Activated naive CD8-positive, alpha-beta T cell (primary cell): ENCODE data around the gene SNUPN.

ENCODE experiments used
- H3K27ac Mint-ChIP-seq: one replicate; pipeline ENCODE4 v1.8.0; 2021; ENCODE audit warnings: mixed read lengths
- H3K27me3 Mint-ChIP-seq: one replicate; pipeline ENCODE4 v1.8.0; 2021; ENCODE audit warnings: mixed read lengths
- H3K36me3 Mint-ChIP-seq: one replicate; pipeline ENCODE4 v1.8.0; 2021; ENCODE audit warnings: mixed read lengths
- H3K4me1 Mint-ChIP-seq: one replicate; pipeline ENCODE4 v1.8.0; 2021; ENCODE audit warnings: low read depth, mixed read lengths
- H3K4me3 Mint-ChIP-seq: one replicate; pipeline ENCODE4 v1.8.0; 2021; ENCODE audit warnings: mild to moderate bottlenecking, mixed read lengths
- H3K9me3 Mint-ChIP-seq: one replicate; pipeline ENCODE4 v1.8.0; 2021; ENCODE audit warnings: low read depth, mixed read lengths

SNUPN gene

GRCh38 chr15:75622505-75622904, 3.0 kb downstream of the SNUPN start:
- H3K4me3 Mint-ChIP-seq: peak overlapping the region; percentile 42
- H3K27ac Mint-ChIP-seq: peak overlapping the region; percentile 84
- peaks cover 6% of the 10 kb centered on the region for H3K36me3 Mint-ChIP-seq
- H3K9me3 Mint-ChIP-seq: no peaks in the 10 kb centered on the region
- H3K27me3 Mint-ChIP-seq: no peaks in the 10 kb centered on the region
- H3K4me1 Mint-ChIP-seq: peaks cover 47% of the 10 kb centered on the region

GRCh38 chr15:75620841-75621391, 4.6 kb downstream of the SNUPN start:
- peaks cover 13% of the 10 kb centered on the region for H3K36me3 Mint-ChIP-seq
- no peaks in the 10 kb centered on the region for H3K27me3 Mint-ChIP-seq
- H3K4me3 Mint-ChIP-seq: peak overlapping the region; percentile 74
- no peaks in the 10 kb centered on the region for H3K9me3 Mint-ChIP-seq
- peaks cover 42% of the 10 kb centered on the region for H3K4me1 Mint-ChIP-seq
- peak overlapping the region; percentile 93 for H3K27ac Mint-ChIP-seq

GRCh38 chr15:75620058-75620820, 5.3 kb downstream of the SNUPN start:
- peaks cover 15% of the 10 kb centered on the region for H3K36me3 Mint-ChIP-seq
- H3K27ac Mint-ChIP-seq: peak overlapping the region; percentile 93
- no peaks in the 10 kb centered on the region for H3K27me3 Mint-ChIP-seq
- H3K9me3 Mint-ChIP-seq: no peaks in the 10 kb centered on the region
- peaks cover 42% of the 10 kb centered on the region for H3K4me1 Mint-ChIP-seq
- peak overlapping the region; percentile 74 for H3K4me3 Mint-ChIP-seq

- Mint-ChIP-seq H3K27ac (no peak overlapping the region), H3K36me3 (peaks cover 26% of the 10 kb centered on the region), H3K4me3 (no peak overlapping the region), H3K27me3 (no peaks in the 10 kb centered on the region), H3K4me1 (peaks cover 31% of the 10 kb centered on the region), H3K9me3 (no peaks in the 10 kb centered on the region)
Measured at GRCh38 chr15:75616766-75617165, 8.8 kb downstream of the SNUPN start.

GRCh38 chr15:75606711-75607699, 18.5 kb downstream of the SNUPN start:
- Mint-ChIP-seq H3K27ac (peak overlapping the region; percentile 86), H3K36me3 (peaks cover 21% of the 10 kb centered on the region), H3K9me3 (no peaks in the 10 kb centered on the region), H3K27me3 (no peaks in the 10 kb centered on the region), H3K4me1 (peaks cover 50% of the 10 kb centered on the region), H3K4me3 (peak overlapping the region; percentile 61)

- H3K4me3 Mint-ChIP-seq: peak overlapping the region; percentile 51
- H3K36me3 Mint-ChIP-seq: peaks cover 20% of the 10 kb centered on the region
- H3K27ac Mint-ChIP-seq: peak overlapping the region; percentile 86
- H3K9me3 Mint-ChIP-seq: no peaks in the 10 kb centered on the region
- peaks cover 52% of the 10 kb centered on the region for H3K4me1 Mint-ChIP-seq
- H3K27me3 Mint-ChIP-seq: no peaks in the 10 kb centered on the region
Measured at GRCh38 chr15:75606026-75606425, 19.5 kb downstream of the SNUPN start.

GRCh38 chr15:75599401-75599800, 26.1 kb downstream of the SNUPN start:
- Mint-ChIP-seq H3K27ac (no peak overlapping the region), H3K36me3 (peaks cover 23% of the 10 kb centered on the region), H3K4me3 (no peak overlapping the region), H3K4me1 (peaks cover 25% of the 10 kb centered on the region), H3K9me3 (no peaks in the 10 kb centered on the region), H3K27me3 (no peaks in the 10 kb centered on the region)

- peaks cover 22% of the 10 kb centered on the region for H3K36me3 Mint-ChIP-seq
- no peak overlapping the region for H3K4me3 Mint-ChIP-seq
- no peak overlapping the region for H3K27ac Mint-ChIP-seq
- H3K27me3 Mint-ChIP-seq: no peaks in the 10 kb centered on the region
- no peaks in the 10 kb centered on the region for H3K9me3 Mint-ChIP-seq
- H3K4me1 Mint-ChIP-seq: peaks cover 22% of the 10 kb centered on the region
Measured at GRCh38 chr15:75598361-75598760, 27.2 kb downstream of the SNUPN start.

GRCh38 chr15:75597667-75598341, 27.7 kb downstream of the SNUPN start:
- Mint-ChIP-seq H3K27ac (no peak overlapping the region), H3K9me3 (no peaks in the 10 kb centered on the region), H3K4me1 (peaks cover 22% of the 10 kb centered on the region), H3K4me3 (no peak overlapping the region), H3K36me3 (peaks cover 22% of the 10 kb centered on the region), H3K27me3 (no peaks in the 10 kb centered on the region)

- H3K4me3 Mint-ChIP-seq: no peak overlapping the region
- no peak overlapping the region for H3K27ac Mint-ChIP-seq
- H3K9me3 Mint-ChIP-seq: no peaks in the 10 kb centered on the region
- peaks cover 22% of the 10 kb centered on the region for H3K4me1 Mint-ChIP-seq
- no peaks in the 10 kb centered on the region for H3K27me3 Mint-ChIP-seq
- peaks cover 24% of the 10 kb centered on the region for H3K36me3 Mint-ChIP-seq
Measured at GRCh38 chr15:75596703-75597345, 28.7 kb downstream of the SNUPN start.

GRCh38 chr15:75594276-75594675, 31.2 kb downstream of the SNUPN start:
- Mint-ChIP-seq H3K36me3 (peaks cover 23% of the 10 kb centered on the region), H3K4me3 (no peak overlapping the region), H3K27me3 (no peaks in the 10 kb centered on the region), H3K4me1 (peaks cover 29% of the 10 kb centered on the region), H3K27ac (no peak overlapping the region), H3K9me3 (no peaks in the 10 kb centered on the region)

- Mint-ChIP-seq H3K27me3 (no peaks in the 10 kb centered on the region), H3K36me3 (peaks cover 14% of the 10 kb centered on the region), H3K9me3 (no peaks in the 10 kb centered on the region), H3K4me1 (peaks cover 12% of the 10 kb centered on the region), H3K4me3 (no peak overlapping the region), H3K27ac (no peak overlapping the region)
Measured at GRCh38 chr15:75591655-75592364, 33.7 kb downstream of the SNUPN start.

- no peaks in the 10 kb centered on the region for H3K27me3 Mint-ChIP-seq
- H3K4me1 Mint-ChIP-seq: peaks cover 10% of the 10 kb centered on the region
- H3K27ac Mint-ChIP-seq: no peak overlapping the region
- peaks cover 9% of the 10 kb centered on the region for H3K36me3 Mint-ChIP-seq
- H3K4me3 Mint-ChIP-seq: no peak overlapping the region
- H3K9me3 Mint-ChIP-seq: no peaks in the 10 kb centered on the region
Measured at GRCh38 chr15:75590239-75590638, 35.3 kb downstream of the SNUPN start.

GRCh38 chr15:75589071-75589470, 36.5 kb downstream of the SNUPN start:
- no peaks in the 10 kb centered on the region for H3K9me3 Mint-ChIP-seq
- no peak overlapping the region for H3K4me3 Mint-ChIP-seq
- no peak overlapping the region for H3K27ac Mint-ChIP-seq
- peaks cover 5% of the 10 kb centered on the region for H3K36me3 Mint-ChIP-seq
- H3K4me1 Mint-ChIP-seq: peaks cover 10% of the 10 kb centered on the region
- no peaks in the 10 kb centered on the region for H3K27me3 Mint-ChIP-seq
